ENCODE results near the gene TMEM252.
A peak's percentile ranks its signal among the peaks of the same experiment; 100 is the strongest.

The TMEM252 gene

DNA sequence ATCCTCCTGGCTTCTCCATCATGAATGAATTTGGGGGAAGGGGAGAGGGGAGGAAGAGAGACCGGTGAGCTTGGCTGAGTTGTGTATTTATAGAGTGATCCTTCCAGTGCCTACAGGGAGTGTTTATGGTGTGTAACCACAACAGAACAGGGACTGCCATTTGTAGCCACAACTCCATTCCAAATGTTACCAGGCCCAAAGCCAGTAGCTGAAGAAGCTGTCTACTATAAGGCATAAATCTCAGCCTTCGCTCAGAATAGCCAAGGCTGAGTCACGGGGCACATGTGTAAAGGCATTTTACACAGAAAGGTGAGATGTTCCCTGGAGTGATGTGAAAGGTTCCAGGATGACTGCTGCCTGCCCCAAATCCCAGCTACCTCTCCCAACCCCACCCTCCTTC lies 2.5 kb downstream of the TMEM252 start:
- DNase-seq = no peak

- no peak for DNase-seq
Measured at GRCh38 chr9:68537616-68537880, 3.1 kb downstream of the TMEM252 start.

DNA sequence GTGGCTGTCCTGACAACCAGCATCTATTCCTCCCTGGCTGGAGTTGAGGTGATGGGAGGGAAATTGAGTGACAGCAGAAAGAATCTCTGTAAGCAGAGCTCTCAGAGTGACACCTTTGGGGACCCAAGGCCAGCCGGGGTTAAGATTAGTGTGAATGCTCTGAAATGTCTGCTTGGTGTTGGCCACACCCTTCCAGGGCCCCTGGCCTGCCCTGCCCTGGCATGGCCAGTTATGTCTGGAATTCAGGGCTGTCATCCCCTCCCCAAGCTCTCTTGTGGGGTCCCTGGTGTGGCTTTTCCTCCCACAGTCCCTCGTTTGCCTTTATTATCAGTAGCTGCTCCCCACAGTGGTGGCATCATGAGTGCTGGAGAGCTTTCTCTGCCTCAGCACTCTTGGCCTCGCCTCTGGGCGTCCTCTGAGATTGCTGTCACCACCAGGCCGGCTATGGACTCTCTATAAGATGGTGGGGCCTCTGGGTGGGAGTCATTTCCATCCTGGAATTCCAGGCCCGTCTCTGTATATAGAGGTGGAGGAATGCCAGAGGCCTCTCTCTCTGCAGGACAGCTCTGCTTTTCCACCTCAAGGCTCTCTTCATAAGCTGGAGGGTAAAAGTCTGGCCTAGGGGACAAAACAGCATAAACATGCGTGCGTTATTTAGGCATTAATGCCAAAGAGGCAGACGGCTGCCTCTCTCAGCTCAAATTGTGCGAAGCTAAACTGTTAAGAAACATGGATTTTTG lies 3.6 kb downstream of the TMEM252 start:
- DNase-seq = no peak

DNA sequence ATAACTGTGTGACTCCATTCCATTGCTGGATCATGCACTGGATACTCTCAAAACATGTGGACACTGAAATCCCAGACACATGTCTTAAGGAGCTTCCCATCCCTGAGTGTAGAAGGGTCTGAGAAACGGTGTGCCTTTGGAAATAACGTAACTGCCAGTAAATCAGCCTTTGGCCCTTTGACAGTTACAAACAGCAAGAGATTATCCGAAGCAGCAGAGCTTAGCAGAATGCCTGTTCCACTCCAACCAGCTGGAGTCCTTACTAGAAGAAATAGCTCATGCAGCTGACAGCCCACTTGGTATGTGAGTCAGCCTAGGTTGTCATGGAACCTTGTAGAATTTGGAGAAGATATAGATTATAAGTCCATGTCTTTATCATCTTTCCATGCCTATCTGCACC lies 7.0 kb downstream of the TMEM252 start:
- no peak for DNase-seq

- no peak for DNase-seq
Measured at GRCh38 chr9:68532131-68532530, 8.6 kb downstream of the TMEM252 start.

DNA sequence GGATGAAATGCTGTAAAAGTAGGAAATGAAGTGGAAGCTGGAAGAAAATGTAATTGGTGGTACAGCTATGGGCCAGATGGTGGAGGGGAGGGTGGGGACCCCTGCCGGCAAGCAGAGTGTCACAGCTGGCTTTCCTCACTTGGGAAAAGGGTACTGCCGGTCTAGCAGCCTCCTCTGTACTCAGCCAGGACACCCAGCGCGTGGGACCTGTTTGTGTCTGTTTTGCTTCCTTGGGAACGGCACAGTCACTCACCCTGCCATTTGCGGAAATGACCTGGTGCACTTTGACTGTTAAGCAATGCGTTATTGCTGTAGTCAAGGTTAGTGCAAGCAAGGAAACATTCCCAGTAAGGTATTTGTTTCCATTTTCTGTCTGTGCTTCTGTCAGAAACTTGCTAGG lies 10.1 kb downstream of the TMEM252 start:
- no peak for DNase-seq

- no peak for DNase-seq
Measured at GRCh38 chr9:68523367-68523936, 17.2 kb downstream of the TMEM252 start.

DNA sequence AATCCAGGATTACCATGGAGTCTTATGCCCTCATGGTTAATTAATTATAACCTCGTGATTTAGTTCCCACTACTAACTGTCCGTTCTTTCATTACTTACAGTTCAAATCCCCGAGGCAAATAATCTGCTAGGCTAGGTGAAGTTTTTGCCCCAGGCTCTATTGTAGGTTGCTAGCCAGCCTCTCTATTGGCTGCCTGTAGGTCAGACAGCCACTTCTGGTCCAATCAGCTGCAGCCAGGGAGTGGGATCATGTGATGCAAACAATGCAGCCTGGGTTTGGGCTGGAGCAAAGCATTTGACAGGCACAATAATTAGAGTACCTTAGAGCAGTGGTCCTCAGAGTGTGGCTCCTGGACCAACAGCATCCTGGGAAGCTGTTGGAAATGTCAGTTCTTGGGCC lies 17.7 kb downstream of the TMEM252 start:
- DNase-seq = no peak

DNA sequence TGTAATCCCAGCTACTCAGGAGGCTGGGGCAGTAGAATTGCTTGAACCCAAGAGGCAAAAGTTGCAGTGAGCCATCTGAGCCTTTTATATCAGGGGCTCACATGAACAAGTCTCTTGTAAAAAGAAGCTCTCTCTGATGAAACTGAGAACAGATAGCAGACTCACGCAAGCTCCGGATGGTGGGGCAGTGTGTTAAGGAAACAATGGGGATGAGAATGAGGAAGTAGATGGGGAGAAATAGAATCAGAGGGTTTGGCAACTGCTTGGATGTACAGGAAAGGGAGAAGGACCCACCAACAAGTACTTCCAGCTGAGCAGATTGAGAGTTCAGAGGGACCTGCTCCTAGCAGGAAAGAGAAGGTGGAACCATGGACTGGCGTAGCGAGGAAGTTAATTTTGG lies 18.6 kb downstream of the TMEM252 start:
- DNase-seq = no peak

GRCh38 chr9:68515326-68516017 lies 25.2 kb downstream of the TMEM252 start:
- DNase-seq = peak; percentile 17

GRCh38 chr9:68513981-68514380 lies 26.7 kb downstream of the TMEM252 start:
- no peak for DNase-seq

DNA sequence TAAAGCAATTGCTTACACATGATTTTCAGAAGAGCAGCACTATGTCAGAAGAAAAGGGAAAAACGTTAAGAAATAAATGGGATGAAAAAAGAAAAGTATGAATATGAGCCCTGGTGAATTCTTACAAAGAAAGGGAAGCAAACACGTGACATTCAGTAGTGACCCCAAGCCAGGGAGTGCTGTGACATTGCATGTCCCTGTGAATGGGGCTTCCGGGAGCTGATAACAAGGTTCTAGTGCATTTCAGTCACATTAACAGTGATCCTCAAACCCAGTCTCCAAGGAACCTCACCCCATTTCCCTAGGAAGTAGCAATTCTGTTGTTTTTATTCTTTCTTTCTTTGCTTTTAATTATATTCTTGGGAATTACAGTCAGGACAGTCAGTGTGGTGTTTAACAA lies 27.3 kb downstream of the TMEM252 start:
- no peak for DNase-seq

GRCh38 chr9:68509689-68510088 lies 31.0 kb downstream of the TMEM252 start:
- DNase-seq = no peak

GRCh38 chr9:68508547-68508946 lies 32.1 kb downstream of the TMEM252 start:
- DNase-seq = no peak

DNA sequence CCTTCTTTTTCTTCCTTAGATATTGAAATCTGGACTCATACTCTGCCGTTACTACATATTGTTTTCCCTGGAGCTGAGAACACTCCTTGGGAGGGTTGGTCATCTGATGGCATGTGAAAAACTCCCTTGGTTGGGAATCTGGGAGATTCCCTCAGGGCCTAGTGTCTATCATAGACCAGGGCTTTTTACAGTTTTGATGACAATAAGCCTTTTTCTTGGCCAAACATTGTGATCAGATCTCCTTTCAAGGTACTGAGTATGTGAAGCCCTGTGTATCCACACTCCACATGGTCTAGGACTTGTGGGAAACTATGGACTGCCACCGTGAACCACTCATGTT lies 32.9 kb downstream of the TMEM252 start:
- no peak for DNase-seq

- DNase-seq = peak; percentile 14
Measured at GRCh38 chr9:68507130-68507805, 33.4 kb downstream of the TMEM252 start.

DNA sequence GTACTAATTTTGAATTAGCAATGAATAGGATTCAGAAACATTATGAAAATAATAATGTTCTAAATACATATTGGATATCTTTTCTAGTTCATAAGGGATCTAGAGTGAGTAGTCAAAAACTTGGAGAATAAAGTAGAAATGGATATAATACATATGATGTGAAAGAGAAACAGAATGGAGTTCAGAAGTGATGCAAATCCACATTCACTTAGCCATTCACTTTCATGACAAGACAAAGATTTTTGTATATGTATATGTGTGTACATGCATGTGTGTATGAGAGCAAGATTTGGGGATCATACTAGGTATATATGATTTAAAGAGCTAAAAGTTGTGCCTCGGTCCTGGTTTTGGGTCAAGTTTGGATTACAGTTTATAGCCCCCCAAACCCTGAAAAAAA lies 34.1 kb downstream of the TMEM252 start:
- no peak for DNase-seq

DNA sequence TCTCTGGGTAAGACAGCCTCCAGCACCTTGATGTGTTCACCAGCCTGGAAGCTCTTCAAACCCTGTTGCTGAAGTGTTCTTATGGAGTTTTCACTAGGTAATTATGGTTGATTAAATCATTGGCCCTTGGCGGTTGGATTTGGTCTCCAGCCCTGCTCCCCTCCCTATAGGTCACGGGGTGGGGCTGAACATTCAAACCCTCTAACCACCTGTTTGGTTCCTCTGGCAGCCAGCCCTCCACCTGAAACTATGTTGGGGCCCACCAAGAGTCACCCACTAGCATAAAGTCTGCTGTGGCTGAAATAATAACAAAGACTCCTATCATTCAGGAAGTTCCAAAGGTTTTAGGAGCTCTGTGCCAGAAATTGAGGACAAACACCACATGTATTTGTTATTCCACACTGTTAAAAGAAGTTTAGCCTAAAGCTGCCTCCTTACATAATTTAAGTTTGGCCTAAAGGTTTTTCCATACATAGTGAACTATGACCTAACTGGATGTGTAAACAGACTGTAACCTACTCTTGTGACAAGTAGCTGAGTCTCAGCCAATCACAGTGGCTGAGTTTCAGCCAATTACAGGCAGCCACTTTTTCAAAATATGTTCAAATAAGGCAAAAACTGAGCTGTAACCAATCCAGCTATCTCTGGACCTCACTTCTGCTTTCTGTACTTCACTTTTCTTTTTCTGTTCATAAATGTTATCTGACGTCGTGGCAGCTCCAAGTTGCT lies 34.8 kb downstream of the TMEM252 start:
- no peak for DNase-seq

GRCh38 chr9:68502279-68502678 lies 38.4 kb downstream of the TMEM252 start:
- DNase-seq = no peak

GRCh38 chr9:68500457-68501381 lies 40.0 kb downstream of the TMEM252 start:
- DNase-seq = peak; percentile 47

DNA sequence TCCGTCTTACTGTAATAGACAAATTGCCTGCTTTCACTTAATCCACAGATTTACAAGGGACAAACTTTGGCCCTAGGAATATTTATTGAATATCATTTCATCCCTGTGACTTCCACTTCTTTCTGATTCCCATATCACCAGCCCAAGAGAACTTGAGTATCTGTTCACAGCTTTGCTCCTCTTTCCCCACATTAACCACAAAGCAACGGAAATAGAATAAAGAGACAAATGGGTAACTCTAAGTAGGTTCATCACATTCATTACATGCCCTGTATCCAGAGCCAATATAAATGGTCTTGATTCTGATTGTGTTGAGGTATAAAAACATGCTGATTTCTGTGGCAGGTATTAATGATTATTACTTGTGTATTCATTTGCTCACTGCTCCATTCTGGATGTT lies 41.9 kb downstream of the TMEM252 start:
- no peak for DNase-seq

DNA sequence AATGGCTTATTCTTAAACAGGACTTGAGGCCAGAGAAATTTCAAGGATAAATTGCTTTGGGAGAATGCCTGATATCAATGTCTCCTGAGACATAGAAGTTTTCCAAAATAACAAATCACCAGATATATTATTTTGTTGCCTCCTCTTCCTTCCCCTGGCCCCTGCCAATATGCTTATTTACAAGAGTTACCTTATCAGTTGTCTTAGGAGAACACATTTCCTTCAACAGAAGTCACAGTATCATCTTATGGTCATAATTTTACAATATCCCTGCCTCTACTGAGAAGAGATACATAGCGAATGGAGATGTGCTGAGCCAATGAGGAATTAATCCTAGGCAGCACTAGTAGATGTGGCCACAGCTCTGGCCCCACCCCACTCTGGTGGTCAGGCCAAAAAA lies 43.1 kb downstream of the TMEM252 start:
- no peak for DNase-seq
